HG03103 (cell line): Measurements from ENCODE around the gene HMGCL.
"Not testable (repeated sequence)": the region's sequence is repeated elsewhere in the genome, so short reads cannot be mapped to it uniquely, and the experiment has no call there.

ENCODE experiments used
- ATAC-seq: cut with Tn5 transposase; IDR thresholded peaks from one replicate; pipeline ENCODE4 v1.9.1; 2021; ENCODE audit warnings: low read depth; ENCODE audit not compliant: unreplicated experiment

The HMGCL gene

GRCh38 chr1:23799570-23800399 is 25.4 kb downstream of the HMGCL start:
- peak; percentile 2 for ATAC-seq

GRCh38 chr1:23799255-23799569 is 26.0 kb downstream of the HMGCL start:
- no peak for ATAC-seq

- no peak for ATAC-seq
These were observed 26.5 kb downstream of the HMGCL start for GRCh38 chr1:23798662-23799142.

GRCh38 chr1:23797478-23798448 is 27.5 kb downstream of the HMGCL start:
- no peak for ATAC-seq

GRCh38 chr1:23796466-23797271 is 28.6 kb downstream of the HMGCL start:
- ATAC-seq = no peak

- no peak for ATAC-seq
These were observed 29.4 kb downstream of the HMGCL start for GRCh38 chr1:23795676-23796465.

- ATAC-seq = not testable (repeated sequence)
These were observed 30.5 kb downstream of the HMGCL start for GRCh38 chr1:23794732-23795182.

GRCh38 chr1:23793861-23794731 is 31.1 kb downstream of the HMGCL start:
- no peak for ATAC-seq

GRCh38 chr1:23793018-23793781 is 32.0 kb downstream of the HMGCL start:
- no peak for ATAC-seq

- ATAC-seq = no peak
These were observed 32.9 kb downstream of the HMGCL start for GRCh38 chr1:23792151-23792945.

GRCh38 chr1:23791516-23792047 is 33.6 kb downstream of the HMGCL start:
- ATAC-seq = no peak

- ATAC-seq = peak; percentile 80
These were observed 34.3 kb downstream of the HMGCL start, which contains the start of gene LYPLA2 for GRCh38 chr1:23790696-23791515. TSS of gene LYPLA2 (plus strand) at chr1:23791145. CDS start at chr1:23792683, 1,538 bp downstream.

- no peak for ATAC-seq
These were observed 36.5 kb downstream of the HMGCL start for GRCh38 chr1:23788695-23789094.

- ATAC-seq = no peak
These were observed 37.5 kb downstream of the HMGCL start for GRCh38 chr1:23787701-23788100.

GRCh38 chr1:23784846-23785245 is 40.4 kb downstream of the HMGCL start:
- no peak for ATAC-seq

- ATAC-seq = not testable (repeated sequence)
These were observed 42.1 kb downstream of the HMGCL start for GRCh38 chr1:23783141-23783540.
